Stomach (tissue), 4 donors: ENCODE results near the gene HELZ.

Source experiments
- CTCF ChIP-seq, 7 experiments: fragments of 450-650 bp in 4 of 7; fragments of 200-600 bp in 3 of 7; sonication (generic) in 3 of 7; IDR thresholded peaks; one replicate each; pipeline ENCODE4 v1.5.1; 2016 to 2019; ENCODE audit warnings: antibody characterized with exemption in 7 of 7, control low read depth in 2 of 7, mild to moderate bottlenecking in 1 of 7
- EP300 ChIP-seq: sonication (generic); formaldehyde crosslinking; IDR thresholded peaks from one replicate; pipeline ENCODE4 v1.6.1; 2017; ENCODE audit warnings: antibody characterized with exemption

- TF ChIP-seq CTCF (IDR thresholded peaks at IDR 0.05): no peak
- no peak for TF ChIP-seq EP300
Observed at GRCh38 chr17:67289181-67289876, 44.3 kb upstream of the HELZ start.
